ENCODE data around the gene AKAP1.
A peak's percentile ranks its signal among the peaks of the same experiment; 100 is the strongest.
"Not testable (repeated sequence)": the region's sequence is repeated elsewhere in the genome, so short reads cannot be mapped to it uniquely, and the experiment has no call there.

The AKAP1 gene

DNA sequence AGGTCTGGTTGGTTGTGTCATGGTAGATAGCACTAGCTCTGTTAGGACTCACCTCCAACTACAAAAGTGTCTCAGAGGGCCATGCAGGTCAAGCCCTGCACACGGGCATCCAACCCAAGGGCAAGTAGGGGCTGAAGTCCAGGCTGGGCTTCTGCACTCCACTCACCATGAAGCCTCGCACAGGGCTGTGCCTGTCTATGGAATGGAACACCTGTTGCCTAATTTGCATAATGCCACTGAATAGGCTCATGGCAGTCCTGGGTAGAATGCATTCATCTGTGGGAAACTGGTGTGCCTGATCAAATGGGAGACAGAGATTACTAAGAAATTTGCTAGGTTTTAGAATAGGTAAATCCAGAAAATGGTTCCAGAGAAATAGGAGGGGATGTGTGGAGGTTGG lies 8.0 kb upstream of the AKAP1 start:
- DNase-seq: no peak

DNA sequence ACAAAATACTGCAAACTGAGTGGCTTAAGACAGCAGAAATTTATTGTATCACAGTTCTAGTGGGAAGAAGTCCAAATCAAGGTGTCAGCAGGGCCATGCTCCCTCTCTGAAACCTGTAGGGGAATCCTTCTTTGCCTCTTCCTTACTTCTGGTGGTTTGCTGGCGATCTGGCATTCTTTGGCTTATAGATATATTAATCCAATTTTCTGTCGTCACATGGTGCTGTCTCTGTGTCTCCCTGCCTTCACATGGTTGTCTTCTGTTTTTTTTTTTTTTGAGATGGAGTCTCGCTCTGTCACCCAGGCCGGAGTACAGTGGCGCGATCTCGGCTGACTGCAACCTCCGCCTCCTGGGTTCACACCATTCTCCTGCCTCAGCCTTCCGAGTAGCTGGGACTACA lies 6.8 kb upstream of the AKAP1 start:
- DNase-seq: no peak

GRCh38 chr17:57080718-57081117 lies 4.3 kb upstream of the AKAP1 start:
- no peak for DNase-seq

DNA sequence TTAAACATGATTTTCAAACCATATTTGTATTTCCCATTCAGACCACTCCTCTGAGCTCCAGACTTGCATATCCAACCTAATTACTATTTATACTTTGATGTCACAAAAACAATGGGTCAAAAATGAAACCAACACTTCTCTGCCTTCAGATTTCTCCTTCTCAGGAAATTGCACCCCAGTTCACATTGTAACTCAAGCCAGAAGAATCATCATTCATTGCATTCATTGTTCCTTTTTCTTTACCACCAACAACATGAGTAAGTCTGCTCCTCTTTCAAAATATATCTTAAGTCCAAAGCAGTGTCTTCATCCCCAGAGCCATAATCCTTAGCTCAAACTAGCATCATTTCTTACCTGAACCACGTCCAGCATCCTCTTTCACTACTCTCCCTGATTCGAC lies 2.6 kb upstream of the AKAP1 start:
- DNase-seq: no peak

DNA sequence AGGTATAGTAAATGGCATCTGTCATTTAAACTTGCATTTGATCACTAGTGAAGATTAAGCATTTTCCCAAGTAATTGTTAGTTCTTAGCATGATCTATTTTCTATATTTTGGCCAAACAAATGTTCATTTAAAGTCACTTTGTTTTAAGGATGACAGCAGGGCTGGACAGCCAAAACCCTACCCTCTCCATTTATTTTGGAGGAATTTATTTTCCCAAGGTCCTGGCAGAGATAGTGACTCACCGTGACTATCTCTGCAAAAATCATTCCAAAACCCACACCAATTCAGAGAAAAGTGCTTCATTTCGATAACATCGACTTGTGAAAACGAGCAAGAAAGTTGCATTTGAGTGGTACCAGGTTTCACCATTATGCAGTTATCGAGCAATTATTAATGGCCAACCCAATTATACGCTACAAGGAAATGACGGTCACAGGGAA lies 665 bp upstream of the AKAP1 start:
- DNase-seq: no peak

GRCh38 chr17:57085448-57086068 lies 512 bp downstream of the AKAP1 start:
- peak; percentile 58 for DNase-seq

GRCh38 chr17:57086069-57086930 lies 1.3 kb downstream of the AKAP1 start:
- DNase-seq: peak; percentile 9

DNA sequence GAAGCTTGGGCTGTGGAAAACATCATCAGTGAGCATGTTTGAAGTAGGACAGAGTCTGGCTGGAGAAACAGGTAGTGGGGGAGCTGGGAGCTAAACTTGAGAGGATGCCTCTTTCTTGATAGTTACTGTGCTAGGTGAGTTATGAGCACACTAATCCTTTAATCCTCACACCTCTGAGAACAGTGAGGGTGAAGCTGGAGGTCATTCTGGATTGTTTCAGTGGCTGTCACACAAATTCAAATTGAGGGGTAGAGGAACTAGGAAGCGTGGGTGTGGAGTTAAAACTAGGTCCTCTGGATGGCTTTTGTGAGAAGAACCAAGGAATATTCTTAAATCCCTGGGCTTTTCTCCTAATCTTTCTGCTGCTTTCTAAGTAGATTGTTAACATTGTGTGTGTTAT lies 3.3 kb downstream of the AKAP1 start:
- DNase-seq: no peak

GRCh38 chr17:57089391-57089790 lies 4.3 kb downstream of the AKAP1 start:
- DNase-seq: no peak

DNA sequence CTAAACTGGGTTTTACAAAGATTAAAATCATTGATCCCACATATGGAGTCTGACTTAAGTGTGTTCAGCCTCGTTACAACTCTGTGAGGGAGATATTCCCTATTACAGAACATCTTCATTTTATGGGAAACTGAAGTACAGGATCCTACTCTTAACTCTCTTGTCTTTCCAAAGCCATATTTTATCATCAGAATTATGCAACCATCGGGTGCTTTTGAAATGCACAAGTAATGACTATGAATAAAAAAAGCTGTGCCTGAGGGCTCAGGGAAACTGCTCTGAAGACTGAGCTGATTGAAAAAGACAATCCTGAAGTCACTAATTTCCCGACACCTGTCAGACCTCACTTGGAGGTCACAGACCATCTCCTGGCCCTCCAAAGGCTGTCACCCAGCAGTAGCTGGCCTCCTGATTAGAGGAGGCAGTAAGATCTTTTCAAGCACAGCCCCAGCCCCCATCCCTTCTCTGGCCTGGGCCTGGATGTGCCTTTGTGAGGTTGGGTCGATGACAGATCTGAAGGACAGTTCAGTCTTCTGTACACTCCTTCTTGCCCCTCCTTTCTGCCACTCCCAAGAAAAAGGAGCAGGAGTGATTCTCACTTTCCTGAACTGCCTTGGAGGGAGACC lies 5.6 kb downstream of the AKAP1 start:
- DNase-seq: no peak

DNA sequence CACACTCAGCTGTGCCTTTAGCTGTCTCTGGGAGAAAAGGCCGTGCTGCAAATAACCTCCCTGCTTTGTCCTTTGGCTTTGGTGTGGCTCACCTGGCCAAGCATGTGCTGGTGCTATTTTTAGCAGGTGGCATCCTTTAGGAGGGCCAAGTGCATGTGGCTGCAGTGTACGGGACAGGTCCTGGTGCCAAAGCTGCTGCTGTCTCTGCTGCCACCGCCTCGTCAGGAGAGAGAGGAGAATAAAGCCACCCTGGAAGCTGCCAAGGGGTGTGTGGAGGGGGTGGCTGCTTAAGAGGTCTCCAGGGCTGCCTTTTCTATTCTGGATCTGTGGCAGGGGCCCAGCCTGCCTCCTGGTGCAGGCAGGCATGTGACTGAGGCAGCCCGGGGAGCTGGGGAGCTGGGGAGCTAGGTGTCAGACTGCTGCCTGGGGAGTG lies 6.2 kb downstream of the AKAP1 start:
- no peak for DNase-seq

DNA sequence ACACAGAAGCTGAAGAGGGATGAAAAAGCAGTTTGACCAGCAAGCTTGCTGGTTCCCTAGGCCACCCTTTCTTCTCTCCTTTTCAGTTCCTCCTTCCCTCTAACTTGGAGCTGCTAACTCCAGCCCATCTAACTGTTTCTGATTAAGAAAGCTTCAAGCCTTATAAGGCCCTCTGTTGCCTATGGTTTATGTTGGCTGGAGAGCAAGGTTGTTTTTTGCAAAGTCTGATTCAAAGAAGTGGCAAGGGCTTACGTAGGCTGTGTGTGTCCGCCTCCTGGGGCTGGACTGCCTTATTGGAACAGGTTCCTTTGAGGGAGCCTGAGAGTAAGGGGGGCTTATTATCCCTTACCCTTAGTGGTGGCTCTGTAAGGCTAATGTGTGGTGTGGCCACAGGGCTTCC lies 7.1 kb downstream of the AKAP1 start:
- DNase-seq: no peak

DNA sequence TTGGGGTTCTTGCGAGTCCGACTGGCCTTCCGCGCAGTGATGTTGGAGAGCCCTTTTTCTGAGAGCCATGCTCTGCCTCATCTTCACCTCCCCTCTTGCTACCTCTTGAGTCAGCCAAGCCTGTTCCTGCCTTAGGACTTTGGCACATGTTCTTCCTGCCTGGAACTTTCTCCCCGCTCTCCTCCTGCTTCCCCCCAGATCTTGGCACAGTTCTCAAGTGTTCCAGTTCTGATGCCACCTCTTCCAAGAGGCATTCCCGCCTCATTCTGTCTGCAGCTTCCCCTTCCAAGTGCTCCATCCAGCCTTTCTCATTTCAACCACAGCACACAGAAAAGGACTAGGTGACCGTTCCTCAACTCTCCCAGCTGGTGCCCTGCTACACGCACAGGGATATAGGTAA lies 7.7 kb downstream of the AKAP1 start:
- no peak for DNase-seq

DNA sequence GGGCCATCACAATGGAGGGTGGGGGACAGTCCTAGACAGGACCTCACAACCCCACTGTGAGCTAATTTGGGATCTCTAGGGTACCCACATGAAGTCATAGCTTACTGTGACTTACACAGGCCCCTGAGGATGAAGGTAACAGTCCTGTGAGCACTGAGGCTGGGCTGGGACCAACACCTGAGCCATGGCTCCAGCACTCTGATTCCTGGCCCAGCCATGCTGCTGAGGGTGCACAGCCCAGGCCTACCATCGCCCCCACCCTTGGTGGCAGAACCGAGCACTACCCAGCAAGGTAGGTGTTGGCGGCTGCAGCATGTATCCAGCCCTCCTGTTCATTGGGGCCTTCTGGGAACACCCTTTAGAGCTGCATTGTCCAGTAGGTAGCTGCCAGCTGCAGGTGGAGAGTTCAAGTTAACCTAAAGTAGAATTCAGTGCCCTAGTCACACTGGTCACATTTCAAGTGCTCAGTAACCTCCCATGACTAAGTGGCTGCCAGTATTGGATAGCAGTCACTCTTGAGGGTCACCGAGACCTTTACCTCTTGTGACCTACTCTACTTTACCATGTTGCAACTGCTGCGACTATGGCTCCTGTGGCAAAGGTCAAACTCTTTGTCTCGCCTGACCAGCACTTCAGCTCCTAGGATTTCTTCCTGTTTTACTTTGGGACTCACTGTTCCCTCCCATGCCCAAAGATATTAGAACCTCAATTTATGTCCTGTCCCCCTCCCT lies 11.6 kb downstream of the AKAP1 start:
- DNase-seq: no peak

DNA sequence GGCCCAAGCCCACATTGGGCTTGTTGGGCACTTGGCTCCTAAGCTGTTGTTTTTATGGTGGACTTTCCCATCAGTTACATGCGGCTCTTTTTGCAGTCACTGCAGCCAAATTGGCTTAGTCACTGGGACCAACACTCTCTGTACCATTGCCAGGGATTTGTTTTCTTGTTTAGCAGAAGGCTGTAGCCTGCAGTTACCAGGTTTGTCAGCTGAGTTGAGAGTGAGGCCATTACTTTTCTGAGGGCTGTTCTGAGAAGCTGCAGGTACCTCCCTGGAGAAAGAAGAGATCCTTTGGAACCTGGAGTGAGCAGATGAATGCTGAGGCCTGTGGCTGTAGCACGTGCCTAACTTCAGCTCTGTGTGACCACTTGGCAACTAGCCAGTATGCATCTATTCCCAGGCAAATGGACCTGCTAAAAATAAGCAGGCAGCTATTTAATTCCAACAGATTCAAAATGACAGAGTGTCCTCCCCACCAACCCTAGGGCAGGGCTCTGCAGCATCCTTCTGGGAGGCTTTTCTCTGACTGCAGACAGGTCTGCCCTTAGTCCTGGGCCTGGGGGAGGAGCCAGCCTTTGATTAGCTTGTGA lies 12.9 kb downstream of the AKAP1 start:
- no peak for DNase-seq

GRCh38 chr17:57099165-57099564 lies 14.1 kb downstream of the AKAP1 start:
- no peak for DNase-seq

DNA sequence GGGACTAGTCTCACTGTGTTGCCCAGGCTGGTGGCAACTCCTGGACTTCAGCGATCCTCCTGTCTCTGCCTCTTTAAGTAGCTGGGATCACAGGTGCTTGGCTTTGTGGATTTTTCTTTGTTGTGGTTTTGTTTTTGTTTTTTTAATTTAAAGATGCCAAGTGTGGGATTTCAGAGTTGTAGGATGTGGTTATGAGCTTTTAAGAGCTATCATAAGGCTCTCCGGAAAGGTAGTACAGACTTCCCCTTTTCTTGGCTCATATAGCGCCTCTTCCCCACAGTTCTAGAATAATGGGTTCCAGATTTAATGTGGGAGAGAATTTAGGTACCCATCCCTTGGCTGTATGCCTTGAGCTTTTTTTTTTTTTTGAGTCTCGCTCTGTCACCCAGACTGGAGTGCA lies 17.1 kb downstream of the AKAP1 start:
- DNase-seq: no peak

- DNase-seq: not testable (repeated sequence)
These were observed 17.6 kb downstream of the AKAP1 start for GRCh38 chr17:57102660-57103059.

DNA sequence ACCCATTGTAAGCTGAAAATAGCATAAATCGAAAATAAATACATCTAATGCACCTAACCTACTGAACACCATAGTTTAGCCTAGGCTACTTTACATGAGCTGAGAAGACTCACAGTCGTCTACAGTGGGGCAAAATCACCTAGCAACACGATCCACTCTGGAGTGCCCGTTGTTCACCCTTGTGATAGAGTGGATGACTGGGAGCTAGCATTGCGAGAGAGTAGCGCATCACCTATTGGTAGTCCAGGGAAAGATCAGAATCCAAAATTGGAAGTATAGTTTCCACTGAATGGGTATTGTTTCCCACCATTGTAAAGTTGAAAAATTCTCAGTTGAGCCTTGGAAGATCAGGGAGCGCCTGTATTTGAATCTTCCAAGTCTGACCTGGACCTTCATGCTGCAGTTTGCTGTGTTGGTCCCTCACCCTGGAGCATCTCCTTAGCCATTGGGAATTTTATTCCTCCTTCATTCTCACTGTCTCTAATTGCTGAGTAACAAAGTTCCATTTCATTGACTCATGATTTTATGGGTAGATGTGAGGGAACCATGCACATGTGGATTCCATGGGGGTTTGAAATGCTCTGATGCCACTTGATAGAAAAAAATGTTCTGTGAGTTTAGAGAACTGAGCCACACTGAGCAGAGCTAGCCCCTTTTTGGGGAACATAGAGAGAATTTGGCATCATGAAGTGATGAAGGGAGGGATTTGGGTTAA lies 19.6 kb downstream of the AKAP1 start:
- no peak for DNase-seq

- DNase-seq: no peak
These were observed 20.5 kb downstream of the AKAP1 start for GRCh38 chr17:57105591-57105990.

DNA sequence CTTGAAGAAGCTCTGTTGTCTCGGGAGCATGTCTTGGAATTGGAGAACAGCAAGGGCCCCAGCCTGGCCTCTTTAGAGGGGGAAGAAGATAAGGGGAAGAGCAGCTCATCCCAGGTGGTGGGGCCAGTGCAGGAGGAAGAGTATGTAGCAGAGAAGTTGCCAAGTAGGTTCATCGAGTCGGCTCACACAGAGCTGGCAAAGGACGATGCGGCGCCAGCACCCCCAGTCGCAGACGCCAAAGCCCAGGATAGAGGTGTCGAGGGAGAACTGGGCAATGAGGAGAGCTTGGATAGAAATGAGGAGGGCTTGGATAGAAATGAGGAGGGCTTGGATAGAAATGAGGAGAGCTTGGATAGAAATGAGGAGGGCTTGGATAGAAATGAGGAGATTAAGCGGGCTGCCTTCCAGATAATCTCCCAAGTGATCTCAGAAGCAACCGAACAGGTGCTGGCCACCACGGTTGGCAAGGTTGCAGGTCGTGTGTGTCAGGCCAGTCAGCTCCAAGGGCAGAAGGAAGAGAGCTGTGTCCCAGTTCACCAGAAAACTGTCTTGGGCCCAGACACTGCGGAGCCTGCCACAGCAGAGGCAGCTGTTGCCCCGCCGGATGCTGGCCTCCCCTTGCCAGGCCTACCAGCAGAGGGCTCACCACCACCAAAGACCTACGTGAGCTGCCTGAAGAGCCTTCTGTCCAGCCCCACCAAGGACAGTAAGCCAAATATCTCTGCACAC lies 21.2 kb downstream of the AKAP1 start:
- no peak for DNase-seq

Measured in T-helper 9 cell (primary cell).